ENCODE data around the gene TMEM178B.

The TMEM178B gene

GRCh38 chr7:141352955-141353354, 279.1 kb downstream of the TMEM178B start (continued):
- TF ChIP-seq SALL2 (tag by site-specific recombination; IDR thresholded peaks at IDR 0.05; ENCODE audit: borderline replicate concordance) (no peak), ZNF48 (tag by site-specific recombination; IDR thresholded peaks at IDR 0.05) (no peak), ZNF777 (tag by site-specific recombination; IDR thresholded peaks at IDR 0.05; ENCODE audit: borderline replicate concordance) (no peak), ZNF155 (tag by site-specific recombination; IDR thresholded peaks at IDR 0.05) (no peak), ZNF157 (tag by site-specific recombination; IDR thresholded peaks at IDR 0.05) (no peak), ZNF24 (tag by site-specific recombination; IDR thresholded peaks at IDR 0.05) (no peak)

GRCh38 chr7:141354251-141354650, 280.4 kb downstream of the TMEM178B start:
- peak; percentile 29; the same call in 1 of the 2 replicates for TF ChIP-seq ZNF600 (tag by site-specific recombination; IDR thresholded peaks at IDR 0.05)
- no peak for TF ChIP-seq MZF1 (tag by site-specific recombination; IDR thresholded peaks at IDR 0.05; ENCODE audit: borderline replicate concordance)
- Histone ChIP-seq H3K4me1 (ENCODE audit: control insufficient read depth, insufficient read depth, low read length) (no peaks in the 10 kb centered on the region), H3K27ac (ENCODE audit: extremely low read depth, low read depth, low read length) (no peak overlapping the region), H3K9me3 (ENCODE audit: control insufficient read depth, insufficient read depth, low read depth, low read length) (no peaks in the 10 kb centered on the region), H3K36me3 (ENCODE audit: control insufficient read depth in 2 of 2, insufficient read depth in 1 of 2, low read length in 2 of 2) (no peaks in the 10 kb centered on the region), H3K4me3 (ENCODE audit: low read depth, low read length) (no peak overlapping the region)
- ChIA-PET POLR2A (no interaction called here), CTCF (interaction anchor here (0.6 kb wide), 1 partner anchor 701 kb away, joined by 3 read pairs; no protein-coding TSS in a partner anchor)

- CTCF ChIA-PET, result no interaction called here
- Histone ChIP-seq H3K9me3 (ENCODE audit: control insufficient read depth, insufficient read depth, low read depth, low read length) (no peaks in the 10 kb centered on the region), H3K27ac (ENCODE audit: extremely low read depth, low read depth, low read length) (no peak overlapping the region), H3K4me1 (ENCODE audit: control insufficient read depth, insufficient read depth, low read length) (no peaks in the 10 kb centered on the region), H3K36me3 (ENCODE audit: control insufficient read depth in 2 of 2, insufficient read depth in 1 of 2, low read length in 2 of 2) (no peaks in the 10 kb centered on the region), H3K4me3 (ENCODE audit: low read depth, low read length) (no peak overlapping the region)
- TF ChIP-seq ZNF157 (tag by site-specific recombination; IDR thresholded peaks at IDR 0.05), result no peak
- TF ChIP-seq ZNF677 (tag by site-specific recombination; IDR thresholded peaks at IDR 0.05), result no peak
- no peak for TF ChIP-seq ZNF449 (tag by site-specific recombination; IDR thresholded peaks at IDR 0.05)
- TF ChIP-seq ZNF311 (tag by site-specific recombination; IDR thresholded peaks at IDR 0.05; ENCODE audit: borderline replicate concordance), result no peak
- no peak for TF ChIP-seq SALL2 (tag by site-specific recombination; IDR thresholded peaks at IDR 0.05; ENCODE audit: borderline replicate concordance)
- no peak for TF ChIP-seq MZF1 (tag by site-specific recombination; IDR thresholded peaks at IDR 0.05; ENCODE audit: borderline replicate concordance)
- no peak for TF ChIP-seq ZNF175 (tag by site-specific recombination; IDR thresholded peaks at IDR 0.05)
- no peak for TF ChIP-seq ZNF596 (tag by site-specific recombination; IDR thresholded peaks at IDR 0.05)
- no peak for TF ChIP-seq ZSCAN5A (tag by site-specific recombination; IDR thresholded peaks at IDR 0.05)
- no peak for TF ChIP-seq ZNF404 (tag by site-specific recombination; IDR thresholded peaks at IDR 0.05)
- TF ChIP-seq ZNF433 (tag by site-specific recombination; IDR thresholded peaks at IDR 0.05; ENCODE audit: low read depth), result no peak
- no peak for TF ChIP-seq ZNF785 (tag by site-specific recombination; IDR thresholded peaks at IDR 0.05)
- TF ChIP-seq HOXD13 (CRISPR knock-in tag; IDR thresholded peaks at IDR 0.05; ENCODE audit: borderline replicate concordance), result no peak
- TF ChIP-seq ZNF645 (tag by site-specific recombination; IDR thresholded peaks at IDR 0.05), result no peak
- no peak for TF ChIP-seq ZNF610 (tag by site-specific recombination; IDR thresholded peaks at IDR 0.05; ENCODE audit: borderline replicate concordance)
- TF ChIP-seq ZNF223 (tag by site-specific recombination; IDR thresholded peaks at IDR 0.05), result no peak
- POLR2A ChIA-PET, result no interaction called here
Measured at GRCh38 chr7:141355032-141355431, 281.2 kb downstream of the TMEM178B start.
